B cell (primary cell): ENCODE results near the gene CXorf65. TPM values are rescaled to one million over a fixed set of nuclear protein-coding genes. Genes with fewer than 3 reads are reported as not detected.
A peak's percentile ranks its signal among the peaks of the same experiment; 100 is the strongest.

Source experiments
- ATAC-seq: fragments of 200-7000 bp; cut with Tn5 transposase; one replicate; pipeline ENCODE4 v1.10.0; 2021; ENCODE audit warnings: low read depth, mild to moderate bottlenecking, moderate number of reproducible peaks, moderate library complexity
- CTCF ChIA-PET: fragments of 350-600 bp; sonication (Branson Sonifier 250); formaldehyde crosslinking; loops from one replicate; lab custom pipeline; 2021; ENCODE audit warnings: antibody characterized with exemption, inconsistent platforms; lab: Charles Lee
- POLR2A ChIA-PET: fragments of 350-600 bp; sonication (Branson Sonifier 250); formaldehyde crosslinking; loops from one replicate; lab custom pipeline; 2021; ENCODE audit warnings: antibody characterized with exemption; lab: Charles Lee
- DNase-seq: peaks from one replicate; pipeline ENCODE4 v3.0.0; 2013
- H2AFZ ChIP-seq: 2 replicates; pipeline ENCODE4 v1.6.1; 2012; ENCODE audit warnings: mild to moderate bottlenecking, low read depth, low read length; ENCODE audit not compliant: insufficient read depth, poor library complexity, severe bottlenecking
- H3K27ac ChIP-seq, 2 donors: 1 replicate in 1 of 2; 2 replicates in 1 of 2; pipeline ENCODE4 v1.5.1; 2012 to 2013; ENCODE audit warnings: low read length in 2 of 2, mild to moderate bottlenecking in 2 of 2, moderate library complexity in 1 of 2
- H3K27me3 ChIP-seq, 4 experiments: fragments of 200-600 bp in 1 of 4; sonication (generic) in 1 of 4; replicated peaks in 1 of 4; 1 replicate in 2 of 4; 2 replicates in 2 of 4; pipeline versions ENCODE4 v1.6.1 to v1.7.0; 2013 to 2016; ENCODE audit warnings: low read length in 3 of 4, mild to moderate bottlenecking in 2 of 4, mixed read lengths in 1 of 4, moderate library complexity in 1 of 4; ENCODE audit not compliant: insufficient read depth in 4 of 4, control insufficient read depth in 3 of 4; ENCODE audit errors: control extremely low read depth in 1 of 4
- H3K36me3 ChIP-seq, 2 experiments: replicated peaks in 1 of 2; 1 replicate in 1 of 2; 2 replicates in 1 of 2; pipeline versions ENCODE4 v1.6.1 to v1.7.1; 2013; ENCODE audit warnings: low read length in 1 of 2; ENCODE audit not compliant: insufficient read depth in 2 of 2, control insufficient read depth in 1 of 2; ENCODE audit errors: control extremely low read depth in 1 of 2, extremely low read depth in 1 of 2
- H3K4me1 ChIP-seq, 2 donors: fragments of 200-600 bp in 1 of 2; sonication (generic) in 1 of 2; 1 replicate in 1 of 2; 2 replicates in 1 of 2; pipeline versions ENCODE4 v1.5.1 to v1.6.1; 2013 to 2017; ENCODE audit warnings: low read length in 2 of 2; ENCODE audit not compliant: control insufficient read depth in 2 of 2, insufficient read depth in 2 of 2
- H3K4me2 ChIP-seq: replicated peaks from 2 replicates; pipeline ENCODE3; 2012; ENCODE audit warnings: mild to moderate bottlenecking, low read depth, low read length; ENCODE audit not compliant: poor library complexity, severe bottlenecking
- H3K4me3 ChIP-seq, 5 experiments: fragments of 200-600 bp in 1 of 5; sonication (generic) in 1 of 5; 1 replicate in 3 of 5; 2 replicates in 2 of 5; pipeline versions ENCODE4 v1.5.1 to v1.7.0; 2011 to 2016; ENCODE audit warnings: low read length in 4 of 5, mild to moderate bottlenecking in 4 of 5, low read depth in 2 of 5, control low read depth in 1 of 5, moderate library complexity in 1 of 5; ENCODE audit not compliant: insufficient read depth in 1 of 5; ENCODE audit errors: control extremely low read depth in 1 of 5, extremely low read depth in 1 of 5
- H3K79me2 ChIP-seq: fragments of 200-600 bp; sonication (generic); one replicate; pipeline ENCODE4 v1.6.0; 2016; ENCODE audit warnings: low read length; ENCODE audit not compliant: control insufficient read depth, insufficient read depth
- H3K9ac ChIP-seq: fragments of 200-600 bp; sonication (generic); 2 replicates; pipeline ENCODE4 v1.6.1; 2017; ENCODE audit warnings: mild to moderate bottlenecking, low read length, moderate library complexity
- H3K9me3 ChIP-seq, 3 donors: one replicate each; pipeline versions ENCODE4 v1.6.1 to v1.7.1; 2013; ENCODE audit warnings: low read length in 2 of 3; ENCODE audit not compliant: control insufficient read depth in 2 of 3, insufficient read depth in 1 of 3; ENCODE audit errors: control extremely low read depth in 1 of 3
- H4K20me1 ChIP-seq: 2 replicates; pipeline ENCODE4 v1.6.0; 2012; ENCODE audit warnings: mild to moderate bottlenecking, low read length; ENCODE audit not compliant: insufficient read depth, control insufficient read depth, poor library complexity, severe bottlenecking
- H3K27ac Mint-ChIP-seq: one replicate; pipeline ENCODE4 v1.8.0; 2021; ENCODE audit warnings: mixed read lengths
- H3K27me3 Mint-ChIP-seq: one replicate; pipeline ENCODE4 v1.8.0; 2021; ENCODE audit warnings: mixed read lengths
- H3K4me1 Mint-ChIP-seq: one replicate; pipeline ENCODE4 v1.8.0; 2021; ENCODE audit warnings: mixed read lengths
- H3K4me3 Mint-ChIP-seq: one replicate; pipeline ENCODE4 v1.8.0; 2021; ENCODE audit warnings: mixed read lengths
- H3K9me3 Mint-ChIP-seq: one replicate; pipeline ENCODE4 v1.8.0; 2022; ENCODE audit warnings: mixed read lengths; ENCODE audit not compliant: insufficient read depth
- EZH2 ChIP-seq: IDR thresholded peaks from 2 replicates; pipeline ENCODE4 v1.6.1; 2012; ENCODE audit warnings: borderline replicate concordance, low read depth, mild to moderate bottlenecking, moderate library complexity, low read length; ENCODE audit not compliant: insufficient read depth, poor library complexity, severe bottlenecking
- WGBS: methylation state at CpG from one replicate; pipeline ENCODE4 v1.1.5; 2013; ENCODE audit warnings: missing lambda C conversion rate; ENCODE audit not compliant: insufficient coverage; 5-methylcytosine and 5-hydroxymethylcytosine counted together
- intact Hi-C: fragments of 100-400 bp; cut with micrococcal nuclease; formaldehyde crosslinking; loops from one replicate; pipeline ENCODE4 v1.10.0; 2022
- polyA plus RNA-seq: library from polyadenylated mRNA; depleted of rRNA; stranded (reverse); fragments of >200 nt; gene quantifications from 2 replicates; pipeline ENCODE4 v1.2.3, GENCODE V29; 2012
- total RNA-seq, 2 donors: library from RNA; stranded (reverse); fragments of 120-200 nt in 1 of 2; gene quantifications; 1 replicate in 1 of 2; 2 replicates in 1 of 2; pipeline versions ENCODE4 v1.2.3 to v1.2.4, GENCODE V29; 2013 to 2022
- TF ChIP-seq, protein P1 (sequence below): fragments of 200-600 bp; IDR thresholded peaks from one replicate; pipeline ENCODE4 v1.8.0; 2022; ENCODE audit warnings: antibody characterized with exemption, mild to moderate bottlenecking

The CXorf65 gene
- total and polyA plus RNA-seq, 2 donors (not counting 1 experiment from before 2014, with no cell fraction given), result 25.6 to 49.6 TPM

DNA sequence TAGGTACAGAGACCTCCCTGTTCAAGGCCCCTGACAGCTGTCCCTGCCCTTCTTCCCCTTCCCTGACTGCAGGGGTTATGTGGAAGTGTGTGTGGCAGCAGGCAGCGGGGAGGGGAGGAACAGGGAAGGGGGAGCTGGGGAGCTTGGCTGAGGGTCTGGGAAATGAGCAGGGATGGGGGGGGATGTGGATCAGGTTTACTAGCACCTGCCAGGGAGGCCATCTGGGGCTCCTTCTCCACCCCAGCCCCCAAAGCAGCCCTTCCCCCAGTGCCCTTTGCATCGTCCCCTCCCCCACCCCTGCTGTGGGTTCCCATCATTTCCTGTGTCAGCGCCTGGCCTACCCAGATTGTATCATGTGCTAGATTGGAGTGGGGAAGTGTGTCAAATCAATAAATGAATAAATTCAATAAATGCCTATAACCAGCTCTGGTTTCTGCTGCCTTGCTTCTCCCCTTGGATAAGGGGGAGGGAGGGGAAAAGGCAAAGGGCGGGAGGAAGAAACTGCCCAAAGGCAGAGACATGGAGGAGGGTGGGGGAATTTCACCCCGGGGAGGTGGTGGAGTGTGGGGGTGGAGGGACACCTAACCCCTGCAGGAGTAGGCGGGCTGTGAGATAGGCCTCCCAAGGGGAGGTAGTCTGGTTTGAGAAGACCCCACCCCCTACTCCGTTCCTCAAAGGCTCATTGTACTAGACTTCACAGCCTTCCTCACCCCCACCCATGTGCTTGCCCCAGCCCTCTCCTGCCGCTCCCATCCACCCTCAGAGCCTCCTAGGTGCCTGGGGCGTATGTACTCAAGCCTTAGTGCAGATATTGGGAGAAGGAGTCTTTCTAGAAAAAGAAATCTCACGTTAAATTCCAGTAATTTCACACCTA lies 3.2 kb downstream of the CXorf65 start:
- peaks cover 0 to 14% of the 10 kb centered on the region in 2 experiments for H3K36me3 ChIP-seq
- peak overlapping the region in 1 of 5 experiments; percentile 41 for H3K4me3 ChIP-seq
- H4K20me1 ChIP-seq, result no peaks in the 10 kb centered on the region
- POLR2A ChIA-PET, result interaction anchor here (0.7 to 3.8 kb wide), 3 partner anchors 9 to 23 kb away, joined by 3 to 29 read pairs (median 15); partner anchors contain the start of genes IL2RG and MED12
- H3K27me3 Mint-ChIP-seq, result no peaks in the 10 kb centered on the region
- peak overlapping the region; percentile 67 to 83 for H3K27ac ChIP-seq
- DNase-seq (peak; percentile 60), ATAC-seq (peak; percentile 67)
- H3K9ac ChIP-seq, result peak overlapping the region; percentile 35
- no peak for TF ChIP-seq EZH2
- peaks cover 59% of the 10 kb centered on the region for H3K4me1 Mint-ChIP-seq
- peaks cover 52 to 60% of the 10 kb centered on the region in 2 donors for H3K4me1 ChIP-seq
- no peaks in the 10 kb centered on the region for H3K27me3 ChIP-seq
- H3K9me3 ChIP-seq, result no peaks in the 10 kb centered on the region
- WGBS, result no CpG with 5 or more reads among the region's 10 CpGs
- CTCF ChIA-PET, result interaction anchor here (0.7 to 5.2 kb wide), 2 partner anchors 9 to 26 kb away, joined by 5 to 78 read pairs; partner anchors contain the start of gene IL2RG
- H3K79me2 ChIP-seq, result peaks cover 5% of the 10 kb centered on the region
- H3K4me3 Mint-ChIP-seq, result peak overlapping the region; percentile 73
- intact Hi-C loops, result loop anchor here (1.0 to 2.0 kb wide), 2 partner anchors 8 to 15 kb away; partner anchors contain the start of genes IL2RG and MED12
- H2AFZ ChIP-seq, result peak overlapping the region; percentile 28
- H3K9me3 Mint-ChIP-seq, result no peaks in the 10 kb centered on the region
- H3K4me2 ChIP-seq, result peak overlapping the region; percentile 66
- peak overlapping the region; percentile 90 for H3K27ac Mint-ChIP-seq

DNA sequence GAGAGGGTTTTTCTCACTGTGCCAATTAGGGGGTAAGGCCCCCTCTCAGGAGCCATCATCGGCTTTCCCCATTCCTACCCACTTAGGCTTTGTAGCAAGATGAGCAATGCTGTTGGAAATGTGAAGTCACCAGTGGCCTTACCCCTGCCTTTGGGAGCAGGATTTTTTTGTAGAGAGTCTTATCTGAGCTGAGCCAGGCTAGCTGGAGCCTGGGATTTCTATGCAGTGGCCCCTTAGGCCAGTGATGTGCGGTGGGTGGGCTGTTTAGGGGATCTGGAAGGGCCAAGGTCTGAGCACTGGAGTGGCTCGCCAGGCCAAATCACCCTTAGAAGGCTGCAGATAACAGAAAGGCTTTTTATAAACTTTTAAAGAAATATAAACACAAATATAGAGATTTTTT lies 4.2 kb downstream of the CXorf65 start:
- no peak overlapping the region for H3K9ac ChIP-seq
- peaks cover 44 to 55% of the 10 kb centered on the region in 2 donors for H3K4me1 ChIP-seq
- no peak for TF ChIP-seq EZH2
- TF ChIP-seq, protein P1, sequence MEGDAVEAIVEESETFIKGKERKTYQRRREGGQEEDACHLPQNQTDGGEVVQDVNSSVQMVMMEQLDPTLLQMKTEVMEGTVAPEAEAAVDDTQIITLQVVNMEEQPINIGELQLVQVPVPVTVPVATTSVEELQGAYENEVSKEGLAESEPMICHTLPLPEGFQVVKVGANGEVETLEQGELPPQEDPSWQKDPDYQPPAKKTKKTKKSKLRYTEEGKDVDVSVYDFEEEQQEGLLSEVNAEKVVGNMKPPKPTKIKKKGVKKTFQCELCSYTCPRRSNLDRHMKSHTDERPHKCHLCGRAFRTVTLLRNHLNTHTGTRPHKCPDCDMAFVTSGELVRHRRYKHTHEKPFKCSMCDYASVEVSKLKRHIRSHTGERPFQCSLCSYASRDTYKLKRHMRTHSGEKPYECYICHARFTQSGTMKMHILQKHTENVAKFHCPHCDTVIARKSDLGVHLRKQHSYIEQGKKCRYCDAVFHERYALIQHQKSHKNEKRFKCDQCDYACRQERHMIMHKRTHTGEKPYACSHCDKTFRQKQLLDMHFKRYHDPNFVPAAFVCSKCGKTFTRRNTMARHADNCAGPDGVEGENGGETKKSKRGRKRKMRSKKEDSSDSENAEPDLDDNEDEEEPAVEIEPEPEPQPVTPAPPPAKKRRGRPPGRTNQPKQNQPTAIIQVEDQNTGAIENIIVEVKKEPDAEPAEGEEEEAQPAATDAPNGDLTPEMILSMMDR, result no peak
- H2AFZ ChIP-seq, result no peak overlapping the region
- no peaks in the 10 kb centered on the region for H3K9me3 ChIP-seq
- DNase-seq (no peak), ATAC-seq (no peak)
- H3K27me3 ChIP-seq, result no peaks in the 10 kb centered on the region
- no peak overlapping the region for H3K4me3 ChIP-seq
- POLR2A ChIA-PET, result interaction anchor here (0.5 to 3.8 kb wide), 4 partner anchors 10 to 169 kb away, joined by 4 to 29 read pairs (median 10); partner anchors contain the start of genes IL2RG and MED12
- Mint-ChIP-seq H3K4me3 (no peak overlapping the region), H3K9me3 (no peaks in the 10 kb centered on the region), H3K27ac (peak overlapping the region; percentile 90), H3K4me1 (peaks cover 56% of the 10 kb centered on the region), H3K27me3 (no peaks in the 10 kb centered on the region)
- peaks cover 0 to 3% of the 10 kb centered on the region in 2 experiments for H3K36me3 ChIP-seq
- H4K20me1 ChIP-seq, result no peaks in the 10 kb centered on the region
- CTCF ChIA-PET, result interaction anchor here (1.0 to 5.2 kb wide), 4 partner anchors 9 to 75 kb away, joined by 3 to 78 read pairs (median 28); partner anchors contain the start of genes IL2RG and MED12
- peaks cover 4% of the 10 kb centered on the region for H3K79me2 ChIP-seq
- H3K4me2 ChIP-seq, result no peak overlapping the region
- peak overlapping the region in 1 of 2 donors; percentile 46 for H3K27ac ChIP-seq
- 100% methylated on average over 1 of the region's 3 CpGs for WGBS
- intact Hi-C loops, result loop anchor here (2.0 kb wide), 1 partner anchor 17 kb away; the partner anchor contains the start of gene MED12
